Naive thymus-derived CD8-positive, alpha-beta T cell (primary cell): Measurements from ENCODE around the gene SPP2. TPM values are rescaled to one million over a fixed set of nuclear protein-coding genes. Genes with fewer than 3 reads are reported as not detected.
A peak's percentile ranks its signal among the peaks of the same experiment; 100 is the strongest.

Source experiments
- ATAC-seq, 2 donors: fragments of 150-1000 bp; cut with Tn5 transposase in 1 of 2; sonication (Bioruptor Pico), chemical (Tn5 transposase) in 1 of 2; 1 replicate in 1 of 2; 2 replicates in 1 of 2; pipeline ENCODE4 v1.10.0; 2021; ENCODE audit warnings: mild to moderate bottlenecking in 2 of 2, moderate library complexity in 2 of 2
- POLR2A ChIA-PET: fragments of 350-600 bp; sonication (Branson Sonifier 250); formaldehyde crosslinking; loops from one replicate; lab custom pipeline; 2021; ENCODE audit warnings: antibody characterized with exemption; lab: Charles Lee
- DNase-seq, 10 donors: peaks; one replicate each; pipeline versions ENCODE4 v3.0.0 to v3.0.0-alpha.2; 2020 to 2022
- H3K27ac Mint-ChIP-seq, 10 donors: one replicate each; pipeline ENCODE4 v1.8.0; 2020 to 2022; ENCODE audit warnings: mild to moderate bottlenecking in 10 of 10, mixed read lengths in 10 of 10, moderate library complexity in 4 of 10, inconsistent platforms in 1 of 10
- H3K27me3 Mint-ChIP-seq, 5 donors: one replicate each; pipeline ENCODE4 v1.8.0; 2021 to 2022; ENCODE audit warnings: mixed read lengths in 5 of 5
- H3K36me3 Mint-ChIP-seq, 3 donors: one replicate each; pipeline ENCODE4 v1.8.0; 2020 to 2022; ENCODE audit warnings: mixed read lengths in 3 of 3, mild to moderate bottlenecking in 2 of 3, inconsistent platforms in 1 of 3
- H3K4me1 Mint-ChIP-seq, 4 donors: one replicate each; pipeline ENCODE4 v1.8.0; 2021 to 2022; ENCODE audit warnings: mixed read lengths in 4 of 4
- H3K4me3 Mint-ChIP-seq, 10 donors: one replicate each; pipeline ENCODE4 v1.8.0; 2020 to 2022; ENCODE audit warnings: mild to moderate bottlenecking in 10 of 10, mixed read lengths in 10 of 10, moderate library complexity in 6 of 10, inconsistent platforms in 1 of 10
- H3K9me3 Mint-ChIP-seq, 9 donors: one replicate each; pipeline ENCODE4 v1.8.0; 2020 to 2022; ENCODE audit warnings: mixed read lengths in 9 of 9, mild to moderate bottlenecking in 3 of 9, inconsistent platforms in 1 of 9, moderate library complexity in 1 of 9
- polyA plus RNA-seq, 3 donors: library from polyadenylated mRNA; unstranded; fragments of 300-500 nt; fragmentation: Illumina TruSeq; gene quantifications; one replicate each; pipeline ENCODE4 v1.2.3, GENCODE V29; 2021
- total RNA-seq, 8 experiments: library from RNA in 2 of 8; stranded (reverse) in 2 of 8; gene quantifications; one replicate each; pipeline ENCODE4 v1.2.3 and lab custom pipeline; 2021 to 2026

Gene SPP2
- total and polyA plus RNA-seq, 5 experiments from 2014 or later = not detected

DNA sequence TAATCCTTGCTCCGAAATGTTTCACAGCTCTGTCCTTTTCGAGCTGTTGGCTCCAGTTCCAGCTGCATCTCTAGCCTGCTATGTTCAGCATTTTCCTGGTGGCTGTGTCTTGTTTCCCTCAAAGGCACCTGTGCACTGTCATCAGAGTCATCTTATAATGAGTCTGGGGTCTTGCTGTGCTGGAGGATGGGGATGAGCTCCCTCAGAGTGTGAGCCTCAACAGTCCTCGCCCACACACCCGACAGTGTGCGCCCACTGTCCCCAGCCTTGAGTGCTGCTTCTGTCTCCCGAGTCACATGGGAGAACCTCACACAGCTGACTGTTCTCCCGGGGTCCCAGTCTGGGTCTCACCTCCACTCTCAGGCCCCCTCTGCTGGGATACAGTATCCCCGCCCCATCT is 25.4 kb downstream of the SPP2 start:
- H3K27ac Mint-ChIP-seq = peak overlapping the region in 3 of 10 donors; percentile 53 to 80 (median 70)
- peak overlapping the region in 6 of 10 donors; percentile 18 to 72 (median 58) for H3K4me3 Mint-ChIP-seq

DNA sequence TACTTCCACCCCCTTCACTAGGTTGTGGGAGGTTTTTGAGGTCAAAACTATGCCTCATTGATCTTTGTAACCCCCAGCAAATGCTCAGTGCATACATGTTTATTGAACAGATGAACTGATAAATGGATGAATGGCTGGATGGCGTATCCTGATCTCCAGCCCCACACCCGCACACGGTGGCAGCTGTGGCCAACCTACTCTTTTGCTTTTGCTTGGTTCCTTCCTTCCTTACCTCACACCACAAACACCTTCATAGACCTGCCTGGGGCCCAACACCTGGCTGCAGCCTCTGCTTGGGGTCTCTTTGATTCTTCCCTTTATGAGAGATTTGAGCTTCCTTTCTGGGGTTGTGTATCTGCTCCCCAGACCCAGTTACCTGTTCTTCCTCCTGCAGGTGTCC is 25.9 kb downstream of the SPP2 start:
- Mint-ChIP-seq H3K36me3 (no peaks in the 10 kb centered on the region), H3K4me1 (peaks cover 22 to 46% (median 37%) of the 10 kb centered on the region in 4 donors), H3K27me3 (peaks cover 0 to 3% (median 0%) of the 10 kb centered on the region in 5 donors), H3K9me3 (no peaks in the 10 kb centered on the region), H3K4me3 (peak overlapping the region in 9 of 10 donors; percentile 16 to 72 (median 56)), H3K27ac (peak overlapping the region in 8 of 10 donors; percentile 11 to 80 (median 49))
- POLR2A ChIA-PET = interaction anchor here (0.6 kb wide), 1 partner anchor 112 kb away, joined by 5 read pairs; no protein-coding TSS in a partner anchor
- ATAC-seq (peak in 1 of 2 donors; percentile 81), DNase-seq (peak in 4 of 10 donors; percentile 15 to 42 (median 22))

More for the DNA sequence above, 25.4 kb downstream of the SPP2 start:
- H3K9me3 Mint-ChIP-seq = peaks cover 0 to 1% (median 0%) of the 10 kb centered on the region in 9 donors
- H3K36me3 Mint-ChIP-seq = no peaks in the 10 kb centered on the region
- POLR2A ChIA-PET = no interaction called here
- ATAC-seq (no peak), DNase-seq (no peak)
- peaks cover 22 to 51% (median 39%) of the 10 kb centered on the region in 4 donors for H3K4me1 Mint-ChIP-seq
- H3K27me3 Mint-ChIP-seq = peaks cover 0 to 2% (median 0%) of the 10 kb centered on the region in 5 donors

DNA sequence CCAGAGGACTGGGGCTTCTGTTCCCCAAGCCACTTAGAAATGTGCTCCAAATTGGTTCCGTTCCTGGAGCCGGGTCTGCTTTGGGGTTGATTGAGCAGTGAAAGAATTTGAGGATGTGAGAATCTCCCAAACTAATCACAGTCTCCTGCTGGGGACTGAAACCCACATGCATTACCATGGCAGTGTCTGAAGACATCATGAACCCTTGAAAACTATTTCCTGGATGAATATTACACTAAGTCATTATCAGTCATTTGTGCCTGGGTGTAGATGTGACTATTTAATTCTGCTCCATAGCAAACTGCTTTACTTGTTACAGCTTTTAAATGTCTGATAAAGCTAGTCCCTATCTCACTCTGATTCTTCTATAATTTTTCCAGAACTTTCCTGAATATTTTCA is 27.6 kb downstream of the SPP2 start:
- POLR2A ChIA-PET = no interaction called here
- Mint-ChIP-seq H3K4me3 (no peak overlapping the region), H3K27ac (peak overlapping the region in 1 of 10 donors; percentile 44), H3K4me1 (peaks cover 18 to 40% (median 31%) of the 10 kb centered on the region in 4 donors), H3K27me3 (peaks cover 0 to 8% (median 0%) of the 10 kb centered on the region in 5 donors), H3K9me3 (no peaks in the 10 kb centered on the region), H3K36me3 (no peaks in the 10 kb centered on the region)
- ATAC-seq (no peak), DNase-seq (no peak)

DNA sequence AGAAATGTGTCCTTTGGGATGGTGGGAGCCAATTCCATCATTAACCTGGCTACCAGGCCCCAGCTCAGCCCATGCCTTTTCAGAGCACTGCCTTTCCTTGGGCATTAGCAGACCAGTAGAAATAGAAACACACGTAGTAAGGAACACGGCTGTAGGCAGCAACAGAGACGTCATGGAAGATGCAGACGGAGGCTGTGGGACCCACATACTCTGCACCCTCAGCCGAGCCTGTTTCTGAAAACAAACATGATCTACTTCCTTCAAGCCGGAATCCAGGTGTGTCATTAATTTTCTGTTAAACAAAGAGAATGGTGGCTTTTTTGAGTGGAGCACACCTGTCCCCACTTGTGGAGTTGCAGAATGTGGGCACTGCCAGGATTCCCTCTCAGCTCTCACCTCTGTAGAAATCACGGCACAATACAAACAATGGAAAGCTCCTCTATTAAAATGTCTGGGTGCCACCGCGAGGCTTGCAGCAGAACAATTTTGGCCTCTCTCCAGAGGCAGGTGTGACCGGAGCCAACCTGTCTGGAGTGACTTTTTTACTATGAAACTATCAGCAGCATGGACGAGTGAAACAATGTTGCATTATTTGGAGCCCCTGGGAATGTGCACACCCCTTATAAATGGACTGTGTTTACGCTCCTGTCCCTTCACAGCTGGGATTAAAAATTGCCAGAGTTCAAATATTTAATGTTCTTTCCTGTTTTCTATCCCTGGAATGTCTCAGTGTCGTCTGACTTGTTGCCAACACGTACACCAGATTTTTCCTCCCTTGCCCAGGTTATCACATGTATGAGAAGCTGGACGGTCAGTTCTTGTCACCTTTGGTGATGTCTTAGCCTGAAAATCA is 31.7 kb downstream of the SPP2 start:
- no peak overlapping the region for H3K27ac Mint-ChIP-seq

DNA sequence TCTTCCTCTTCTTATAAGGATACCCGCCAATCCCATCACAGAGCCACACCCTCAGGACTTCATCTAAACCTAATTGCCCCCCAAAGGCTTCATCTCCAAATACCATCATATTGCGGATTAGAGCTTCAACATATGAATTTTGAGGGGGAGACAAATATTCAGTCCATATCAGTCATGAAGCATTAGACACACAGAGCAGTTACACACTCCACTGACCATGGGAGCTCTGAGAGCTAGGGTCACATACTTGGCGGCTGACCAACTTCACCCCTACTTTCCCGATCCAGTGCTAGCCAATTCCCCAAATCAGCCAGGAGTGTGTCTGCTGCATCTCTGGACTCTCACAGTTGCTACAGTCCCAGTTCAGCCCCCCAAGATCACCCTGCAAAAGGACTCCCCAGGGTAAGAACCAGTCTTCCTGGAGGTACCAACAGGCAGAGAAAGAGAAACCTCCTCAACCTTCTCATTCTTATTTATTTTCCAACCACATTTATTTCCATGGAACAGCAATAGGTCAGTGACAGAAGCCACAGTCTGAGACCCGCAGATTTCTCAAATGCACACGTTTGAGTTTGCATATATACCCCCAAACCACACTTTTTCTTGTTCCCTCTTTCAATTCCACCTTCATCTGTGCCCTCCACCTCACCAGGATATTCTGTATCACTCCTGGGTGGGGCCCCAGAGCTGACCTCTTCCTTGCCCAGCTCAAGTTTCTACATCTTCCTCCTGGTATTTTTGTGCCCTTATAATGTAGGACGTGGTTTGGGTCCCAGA is 33.3 kb downstream of the SPP2 start:
- Mint-ChIP-seq H3K4me3 (no peak overlapping the region), H3K9me3 (peaks cover 0 to 21% (median 7%) of the 10 kb centered on the region in 9 donors), H3K27me3 (peaks cover 0 to 21% (median 4%) of the 10 kb centered on the region in 5 donors), H3K27ac (peak overlapping the region in 1 of 10 donors; percentile 17), H3K4me1 (peaks cover 8 to 16% (median 10%) of the 10 kb centered on the region in 4 donors), H3K36me3 (peaks cover 0 to 12% (median 6%) of the 10 kb centered on the region in 3 donors)
- DNase-seq (no peak), ATAC-seq (no peak)
- POLR2A ChIA-PET = no interaction called here

More for the DNA sequence above, 31.7 kb downstream of the SPP2 start:
- peaks cover 0 to 17% (median 4%) of the 10 kb centered on the region in 5 donors for H3K27me3 Mint-ChIP-seq
- H3K4me3 Mint-ChIP-seq = peak overlapping the region in 1 of 10 donors; percentile 43
- H3K9me3 Mint-ChIP-seq = peaks cover 0 to 6% (median 0%) of the 10 kb centered on the region in 9 donors
- peaks cover 9 to 29% (median 22%) of the 10 kb centered on the region in 4 donors for H3K4me1 Mint-ChIP-seq
- POLR2A ChIA-PET = no interaction called here
- DNase-seq (no peak), ATAC-seq (no peak)
- H3K36me3 Mint-ChIP-seq = peaks cover 0 to 1% (median 0%) of the 10 kb centered on the region in 3 donors

DNA sequence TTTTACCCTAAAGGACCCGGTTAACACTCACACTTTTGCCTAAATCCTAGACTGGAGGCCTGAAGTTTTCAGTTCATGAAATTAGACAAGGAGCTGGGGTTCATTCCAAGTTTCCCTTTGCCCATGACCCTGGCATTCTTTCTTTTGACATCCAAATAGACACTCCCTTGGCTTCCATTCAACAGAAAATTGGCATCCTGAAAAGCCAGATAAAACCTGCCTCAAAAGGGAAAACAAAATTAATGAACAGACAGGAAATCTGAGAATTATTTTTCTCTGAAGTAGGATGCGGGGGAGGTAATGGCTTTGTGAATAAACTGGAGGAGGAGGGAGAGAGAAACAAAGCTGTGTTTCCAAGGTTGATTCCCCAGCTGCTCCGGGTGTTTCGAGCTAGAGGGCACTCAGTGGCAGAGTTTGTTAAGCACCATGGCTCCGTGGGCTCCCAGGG is 41.0 kb downstream of the SPP2 start:
- Mint-ChIP-seq H3K27ac (no peak overlapping the region), H3K27me3 (peaks cover 0 to 5% (median 0%) of the 10 kb centered on the region in 5 donors), H3K4me3 (no peak overlapping the region), H3K9me3 (peaks cover 0 to 21% (median 7%) of the 10 kb centered on the region in 9 donors), H3K36me3 (peaks cover 0 to 12% (median 8%) of the 10 kb centered on the region in 3 donors), H3K4me1 (peaks cover 0 to 12% (median 4%) of the 10 kb centered on the region in 4 donors)
- POLR2A ChIA-PET = no interaction called here
- ATAC-seq (no peak), DNase-seq (no peak)

DNA sequence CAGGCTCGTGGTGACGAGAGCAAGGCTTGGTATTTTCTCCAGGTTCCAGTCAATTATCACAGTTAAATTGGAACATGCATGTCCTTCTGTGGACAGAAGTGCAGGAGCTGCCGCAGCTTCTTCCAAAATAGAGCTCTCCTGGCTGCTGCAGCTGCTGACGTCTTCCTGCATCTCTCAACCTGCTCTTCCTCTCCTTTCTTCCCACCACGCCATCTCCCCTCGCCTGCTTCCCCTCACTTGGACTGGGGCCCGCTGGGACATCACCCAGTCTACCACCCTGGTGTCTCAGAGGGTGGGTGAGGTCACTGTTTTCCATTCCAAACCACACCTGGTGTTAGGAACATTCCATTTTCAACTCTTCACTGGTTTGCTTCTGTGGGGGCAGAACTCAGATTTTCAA is 41.4 kb downstream of the SPP2 start:
- Mint-ChIP-seq H3K36me3 (peaks cover 0 to 12% (median 8%) of the 10 kb centered on the region in 3 donors), H3K27ac (peak overlapping the region in 1 of 10 donors; percentile 60), H3K4me3 (no peak overlapping the region), H3K9me3 (peaks cover 0 to 21% (median 7%) of the 10 kb centered on the region in 9 donors), H3K4me1 (peaks cover 0 to 12% (median 4%) of the 10 kb centered on the region in 4 donors), H3K27me3 (peaks cover 0 to 5% (median 0%) of the 10 kb centered on the region in 5 donors)
- ATAC-seq (no peak), DNase-seq (no peak)
- POLR2A ChIA-PET = no interaction called here

DNA sequence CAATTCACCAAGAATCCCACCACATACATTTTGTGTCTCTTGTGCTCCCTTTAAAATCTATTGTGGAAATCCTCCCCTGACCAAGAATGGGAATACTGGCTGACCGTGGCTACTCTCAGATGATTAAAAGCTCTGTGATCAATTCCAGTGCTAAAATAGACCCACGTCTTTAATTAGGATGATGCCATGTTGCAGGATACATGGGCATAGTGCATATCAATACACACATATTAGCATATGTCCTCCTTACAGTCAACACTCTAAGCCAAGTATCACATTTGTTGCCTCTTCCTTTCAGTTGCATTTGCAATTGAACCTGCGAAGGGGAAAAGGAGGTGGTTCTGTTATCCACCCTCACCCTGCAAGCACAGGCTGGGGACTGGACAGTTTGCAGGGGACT is 41.8 kb downstream of the SPP2 start:
- Mint-ChIP-seq H3K27me3 (peaks cover 0 to 5% (median 0%) of the 10 kb centered on the region in 5 donors), H3K9me3 (peaks cover 0 to 17% (median 7%) of the 10 kb centered on the region in 9 donors), H3K27ac (no peak overlapping the region), H3K4me3 (no peak overlapping the region), H3K36me3 (peaks cover 0 to 12% (median 6%) of the 10 kb centered on the region in 3 donors), H3K4me1 (peaks cover 0 to 12% (median 4%) of the 10 kb centered on the region in 4 donors)
- no peak for ATAC-seq
- POLR2A ChIA-PET = no interaction called here
- no peak for DNase-seq

DNA sequence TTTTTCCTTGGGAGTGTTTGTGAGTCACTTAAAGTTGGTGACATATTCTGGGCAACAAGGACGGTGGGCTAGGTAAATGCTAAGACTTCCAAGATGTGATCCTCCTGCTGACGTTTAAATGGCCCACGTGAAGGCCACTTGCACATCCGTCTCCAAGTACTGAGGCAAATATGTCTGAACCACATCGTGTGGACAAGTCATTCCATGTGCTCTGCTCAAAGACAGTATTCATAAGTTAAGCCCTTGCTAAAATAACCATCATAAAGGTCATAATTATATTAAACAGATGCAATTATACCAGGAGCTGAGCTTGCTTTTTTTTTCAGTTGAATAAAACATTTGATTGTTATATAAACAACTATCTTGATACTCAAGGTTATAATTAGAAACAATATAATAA is 44.8 kb downstream of the SPP2 start:
- H3K4me1 Mint-ChIP-seq = peaks cover 18 to 24% (median 21%) of the 10 kb centered on the region in 4 donors
- POLR2A ChIA-PET = no interaction called here
- peak overlapping the region in 1 of 10 donors; percentile 29 for H3K27ac Mint-ChIP-seq
- DNase-seq (no peak), ATAC-seq (no peak)
- H3K4me3 Mint-ChIP-seq = no peak overlapping the region
- H3K9me3 Mint-ChIP-seq = peaks cover 0 to 3% (median 0%) of the 10 kb centered on the region in 9 donors
- no peaks in the 10 kb centered on the region for H3K36me3 Mint-ChIP-seq
- H3K27me3 Mint-ChIP-seq = no peaks in the 10 kb centered on the region

DNA sequence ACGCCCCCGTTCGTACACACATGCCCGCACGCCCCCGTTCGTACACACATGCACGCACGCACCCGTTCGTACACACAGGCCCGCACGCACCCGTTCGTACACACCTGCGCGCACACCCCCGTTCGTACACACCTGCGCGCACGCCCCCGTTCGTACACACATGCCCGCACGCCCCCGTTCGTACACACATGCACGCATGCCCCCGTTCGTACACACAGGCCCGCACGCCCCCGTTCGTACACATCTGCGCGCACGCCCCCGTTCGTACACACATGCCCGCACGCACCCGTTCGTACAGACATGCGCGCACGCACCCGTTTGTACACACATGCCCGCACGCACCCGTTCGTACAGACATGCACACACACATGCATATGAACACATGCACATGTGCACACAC is 45.7 kb downstream of the SPP2 start:
- H3K4me1 Mint-ChIP-seq = peaks cover 24 to 32% (median 29%) of the 10 kb centered on the region in 4 donors
- H3K27ac Mint-ChIP-seq = peak overlapping the region in 3 of 10 donors; percentile 9 to 39 (median 19)
- POLR2A ChIA-PET = no interaction called here
- no peaks in the 10 kb centered on the region for H3K36me3 Mint-ChIP-seq
- H3K9me3 Mint-ChIP-seq = peaks cover 0 to 3% (median 0%) of the 10 kb centered on the region in 9 donors
- no peak overlapping the region for H3K4me3 Mint-ChIP-seq
- ATAC-seq = no peak
- no peak for DNase-seq
- no peaks in the 10 kb centered on the region for H3K27me3 Mint-ChIP-seq

DNA sequence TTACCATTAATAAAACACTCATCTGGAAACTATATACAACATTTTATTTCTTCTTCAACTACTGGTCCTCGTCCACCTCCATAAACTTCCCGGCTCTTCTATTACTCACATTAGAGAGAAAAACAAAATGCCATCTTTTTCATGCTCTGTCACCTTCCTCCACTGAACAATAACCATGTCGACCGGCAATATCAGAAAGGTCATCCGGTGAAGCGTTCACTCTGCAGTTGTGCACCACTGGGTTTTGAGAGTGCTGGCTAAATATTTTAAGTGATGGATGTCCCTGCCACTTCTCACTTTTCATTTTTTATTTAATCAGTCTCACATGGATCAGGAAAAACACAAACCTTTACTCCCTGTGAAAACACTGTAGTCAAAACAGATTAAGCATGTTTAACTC is 48.2 kb downstream of the SPP2 start:
- H3K27ac Mint-ChIP-seq = peak overlapping the region in 2 of 10 donors; percentile 21 to 81
- peaks cover 0 to 3% (median 0%) of the 10 kb centered on the region in 9 donors for H3K9me3 Mint-ChIP-seq
- H3K36me3 Mint-ChIP-seq = no peaks in the 10 kb centered on the region
- DNase-seq = no peak
- H3K4me3 Mint-ChIP-seq = peak overlapping the region in 1 of 10 donors; percentile 15
- peaks cover 31 to 46% (median 44%) of the 10 kb centered on the region in 4 donors for H3K4me1 Mint-ChIP-seq
- H3K27me3 Mint-ChIP-seq = no peaks in the 10 kb centered on the region
- POLR2A ChIA-PET = no interaction called here
- ATAC-seq = no peak

DNA sequence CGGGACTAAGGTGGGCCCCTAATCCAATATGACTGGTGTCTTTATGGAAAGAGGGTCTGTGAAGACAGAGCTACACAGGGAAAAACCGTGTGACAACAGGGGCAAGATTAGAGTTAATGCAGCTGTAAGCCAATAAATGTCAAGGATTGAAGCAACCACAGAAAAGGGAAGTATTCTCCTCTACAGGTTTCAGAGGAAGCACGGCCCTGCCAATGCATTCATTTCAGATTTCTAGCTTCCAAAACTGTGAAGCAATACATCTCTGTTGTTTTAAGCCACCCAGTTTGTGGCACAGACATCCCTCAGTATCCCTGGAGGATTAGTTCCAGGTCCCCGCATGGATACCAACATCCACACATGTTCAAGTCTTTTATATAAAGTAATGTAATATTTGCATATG is 48.8 kb downstream of the SPP2 start:
- peak overlapping the region in 3 of 10 donors; percentile 35 to 81 (median 63) for H3K27ac Mint-ChIP-seq
- no peaks in the 10 kb centered on the region for H3K36me3 Mint-ChIP-seq
- ATAC-seq = no peak
- peaks cover 0 to 3% (median 0%) of the 10 kb centered on the region in 9 donors for H3K9me3 Mint-ChIP-seq
- H3K27me3 Mint-ChIP-seq = peaks cover 0 to 2% (median 0%) of the 10 kb centered on the region in 5 donors
- H3K4me1 Mint-ChIP-seq = peaks cover 31 to 46% (median 45%) of the 10 kb centered on the region in 4 donors
- no peak for DNase-seq
- POLR2A ChIA-PET = no interaction called here
- H3K4me3 Mint-ChIP-seq = peak overlapping the region in 2 of 10 donors; percentile 5 to 15
